Jurkat, Clone E6-1 (cell line): Measurements from ENCODE around the gene CARD9.
"Not testable (repeated sequence)": the region's sequence is repeated elsewhere in the genome, so short reads cannot be mapped to it uniquely, and the experiment has no call there.

ENCODE experiments used
- DNase-seq: peaks from one replicate; pipeline ENCODE4 v3.0.0-alpha.2; 2011; ENCODE audit warnings: low read depth, low spot score
- H3K4me3 ChIP-seq: 2 replicates; pipeline ENCODE4 v1.5.1; 2011; ENCODE audit warnings: mild to moderate bottlenecking, low read length, control low read depth, moderate library complexity

CARD9 gene

GRCh38 chr9:136331556-136332481 lies 41.6 kb downstream of the CARD9 start:
- no peak overlapping the region for H3K4me3 ChIP-seq
- DNase-seq = no peak

- DNase-seq = no peak
- no peak overlapping the region for H3K4me3 ChIP-seq
Observed at GRCh38 chr9:136331030-136331429, 42.4 kb downstream of the CARD9 start.

DNA sequence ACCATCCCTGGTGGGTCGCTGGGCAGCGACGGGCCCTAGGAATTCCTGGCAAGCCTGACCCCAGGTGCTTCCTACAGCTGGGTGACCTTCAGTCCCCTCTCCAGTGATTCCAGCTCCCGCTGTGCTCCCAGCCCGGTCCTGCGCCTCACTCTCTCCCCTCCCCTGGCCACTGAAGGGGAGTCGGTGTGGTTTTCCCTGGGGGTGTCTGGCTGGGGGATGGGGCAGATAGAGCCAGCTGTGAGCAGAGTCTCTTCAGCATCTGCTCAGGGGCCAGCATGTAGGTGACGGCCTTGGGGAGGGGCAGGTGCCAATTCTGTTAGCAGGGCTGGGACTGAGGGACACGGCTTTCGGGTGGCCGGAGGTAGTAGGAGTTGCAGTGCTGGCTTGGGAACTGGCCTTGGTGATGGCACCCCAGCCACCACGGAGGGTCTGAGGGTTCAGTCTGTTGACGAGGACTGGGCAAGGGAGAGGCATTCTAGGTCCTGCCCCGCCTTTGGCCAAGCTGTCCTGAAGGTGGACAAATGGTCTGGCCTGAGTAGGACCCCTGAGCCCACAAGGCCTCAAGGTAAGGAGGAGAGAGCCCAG lies 43.0 kb downstream of the CARD9 start:
- no peak overlapping the region for H3K4me3 ChIP-seq
- DNase-seq = no peak

- DNase-seq = no peak
- no peak overlapping the region for H3K4me3 ChIP-seq
Observed at GRCh38 chr9:136329636-136330405, 43.6 kb downstream of the CARD9 start.

GRCh38 chr9:136329211-136329627 lies 44.2 kb downstream of the CARD9 start:
- H3K4me3 ChIP-seq = no peak overlapping the region
- no peak for DNase-seq

GRCh38 chr9:136328622-136329041 lies 44.8 kb downstream of the CARD9 start:
- H3K4me3 ChIP-seq = no peak overlapping the region; the same call in 1 of the 2 replicates
- DNase-seq = no peak

DNA sequence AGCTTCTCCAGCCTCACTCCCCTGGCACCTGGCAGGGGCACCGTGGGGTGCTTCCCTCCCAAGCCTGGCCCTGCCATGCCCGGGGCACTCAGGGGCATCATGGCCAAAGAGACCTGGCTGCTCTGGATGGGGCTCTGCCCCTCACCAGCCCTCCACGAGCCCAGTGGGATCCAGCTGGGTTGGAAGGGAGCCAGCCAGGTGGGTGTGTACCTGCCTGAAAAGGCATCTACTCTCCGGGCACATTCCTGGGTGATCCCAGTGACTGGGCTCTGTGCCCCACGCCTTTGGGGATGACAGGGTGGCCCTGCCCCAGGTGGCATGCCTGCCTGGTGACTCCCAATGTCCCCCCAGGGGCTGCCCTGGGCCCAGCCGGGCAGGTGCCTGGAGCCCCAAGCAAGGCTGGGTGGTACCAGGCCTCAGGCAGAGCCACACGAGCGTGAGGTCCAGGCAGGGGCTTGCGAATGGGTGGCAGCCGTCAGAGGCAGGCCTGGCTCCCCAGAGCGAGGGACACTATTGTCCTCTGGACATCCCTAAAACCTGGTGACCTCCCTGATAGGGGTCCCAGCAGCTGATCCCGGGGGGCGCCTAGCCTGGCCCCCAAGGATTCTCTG lies 45.4 kb downstream of the CARD9 start:
- H3K4me3 ChIP-seq = peak overlapping the region; percentile 60
- DNase-seq = no peak

DNA sequence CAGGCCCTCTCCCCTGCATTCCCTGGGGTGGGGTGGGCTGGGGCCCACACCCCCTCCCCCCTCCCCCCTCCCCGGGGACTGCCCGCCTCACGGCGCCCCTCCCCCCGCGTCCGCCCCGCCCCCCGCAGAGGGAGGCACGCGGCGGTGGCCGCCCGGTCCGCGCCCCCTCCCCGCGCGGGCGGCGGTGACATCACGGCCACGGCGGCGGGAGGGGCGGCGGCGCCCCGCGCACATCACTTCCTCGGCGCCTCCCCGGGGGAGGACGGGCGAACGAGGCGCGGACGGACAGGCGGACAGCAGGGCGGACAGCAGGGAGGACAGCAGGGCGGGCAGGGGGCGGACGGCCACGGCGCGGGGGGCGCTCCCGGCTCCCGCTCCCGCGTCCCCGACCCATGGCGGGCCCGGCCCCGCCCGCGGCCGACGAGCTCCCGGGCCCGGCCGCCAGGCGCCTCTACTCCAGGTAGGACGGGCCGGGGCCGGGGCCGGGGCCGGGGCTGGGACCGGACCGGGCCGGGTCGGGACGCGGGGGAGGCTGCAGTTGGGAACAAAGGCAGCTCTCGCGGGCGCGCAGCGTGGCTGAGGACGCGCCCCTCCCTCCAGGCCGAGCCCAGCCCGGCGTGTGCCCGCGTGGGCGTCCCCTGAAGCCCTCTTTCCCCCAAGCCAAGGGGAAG lies 46.0 kb downstream of the CARD9 start, which contains the start of gene GPSM1:
TSS of gene GPSM1 (plus strand) at position 236 of the 671 bp plus-strand sequence. CDS start at position 393, 157 bp downstream.
- DNase-seq = no peak
- peak within 1 kb of the TSS; percentile 60 for H3K4me3 ChIP-seq

- DNase-seq = no peak
- H3K4me3 ChIP-seq = peak overlapping the region; percentile 28
Observed at GRCh38 chr9:136326761-136327303, 46.6 kb downstream of the CARD9 start.

GRCh38 chr9:136326061-136326760 lies 47.3 kb downstream of the CARD9 start:
- no peak for DNase-seq
- no peak overlapping the region for H3K4me3 ChIP-seq

DNA sequence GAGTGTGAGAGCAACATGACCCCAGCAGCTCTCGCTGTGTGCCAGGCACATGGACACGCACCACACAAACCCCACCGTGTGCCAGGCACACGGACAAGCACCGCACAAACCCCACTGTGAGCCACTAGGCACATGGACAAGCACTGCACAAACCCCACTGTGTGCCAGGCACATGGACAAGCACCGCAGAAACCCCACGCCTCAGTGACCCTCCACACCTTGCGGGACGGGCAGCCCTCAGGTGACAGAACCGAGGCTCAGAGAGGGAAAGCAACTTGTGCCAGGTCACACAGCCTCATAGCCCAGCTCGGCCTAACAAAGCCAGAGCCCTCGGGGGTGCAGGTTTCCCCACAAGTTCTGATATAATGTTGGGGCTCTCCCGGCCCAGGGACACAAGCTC lies 48.1 kb downstream of the CARD9 start:
- DNase-seq = no peak
- no peak overlapping the region for H3K4me3 ChIP-seq

GRCh38 chr9:136324501-136325300 lies 48.8 kb downstream of the CARD9 start:
- DNase-seq = no peak
- no peak overlapping the region for H3K4me3 ChIP-seq

DNA sequence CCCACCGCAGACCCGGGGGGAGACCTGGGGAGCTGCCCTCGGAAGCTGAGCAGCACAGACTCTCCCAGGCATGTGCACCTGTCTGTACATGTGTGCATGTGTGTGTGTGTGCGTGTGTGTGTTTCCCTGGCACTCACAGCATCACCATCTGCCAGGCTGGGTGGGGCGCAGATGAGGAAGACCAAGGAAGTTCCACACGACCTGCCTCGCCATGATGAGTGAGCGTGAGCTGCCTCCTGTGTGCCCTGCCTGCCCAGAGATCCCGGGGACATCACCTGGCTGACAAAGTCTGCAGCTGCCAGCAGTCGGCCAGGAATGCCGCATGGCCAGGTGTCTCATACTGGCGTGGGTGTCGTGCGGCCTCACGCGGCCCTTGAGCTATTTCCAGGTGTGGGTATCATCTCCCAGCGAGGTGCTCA lies 50.1 kb downstream of the CARD9 start:
- H3K4me3 ChIP-seq = no peak overlapping the region
- no peak for DNase-seq

DNA sequence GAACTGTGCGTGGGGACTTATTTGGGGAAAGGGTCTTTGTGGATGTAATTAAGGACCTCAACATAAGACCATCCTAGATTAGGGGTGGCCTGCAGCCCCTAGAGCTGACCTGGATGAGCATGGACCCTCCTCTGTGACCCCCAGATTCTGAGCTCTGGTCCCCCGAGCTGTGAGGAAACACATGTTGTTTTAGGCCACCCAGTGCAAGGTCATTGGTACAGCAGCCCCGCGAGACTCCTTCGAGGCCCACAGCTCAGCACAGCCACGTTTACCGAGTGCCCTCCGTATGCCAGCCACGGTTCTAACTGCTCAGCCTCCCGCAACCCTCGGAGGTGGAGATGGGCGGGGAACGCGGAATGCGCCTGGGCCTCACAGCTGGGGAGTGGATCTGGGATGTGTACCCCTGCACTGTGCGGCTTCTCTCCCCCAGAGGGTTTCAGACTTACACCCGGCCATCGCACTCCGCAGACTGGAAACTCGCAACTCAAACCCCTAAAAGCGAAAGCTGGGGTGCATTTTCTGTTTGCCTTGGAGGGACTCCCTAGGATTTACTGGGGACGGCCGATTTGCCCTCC lies 50.6 kb downstream of the CARD9 start:
- no peak for DNase-seq
- H3K4me3 ChIP-seq = no peak overlapping the region

DNA sequence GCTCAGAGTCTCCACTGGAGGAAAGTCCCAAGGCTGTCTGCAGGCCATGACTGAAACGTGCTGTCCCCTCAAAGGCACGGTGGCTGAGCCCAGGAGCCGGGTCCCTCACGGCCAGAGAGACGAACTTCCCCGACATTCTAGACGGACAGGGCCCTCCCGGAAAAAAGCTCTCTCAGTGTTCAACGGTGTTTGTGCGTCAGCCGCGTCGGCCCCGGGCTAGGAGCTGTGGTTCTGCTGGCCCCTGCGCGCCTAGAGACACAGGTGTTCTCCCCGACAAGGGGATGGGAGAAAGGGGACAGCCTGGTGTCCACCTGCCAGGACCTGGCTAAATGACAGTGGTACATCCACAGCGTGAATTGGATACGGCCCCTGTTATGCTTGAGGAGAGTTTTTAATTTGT lies 51.9 kb downstream of the CARD9 start:
- H3K4me3 ChIP-seq = no peak overlapping the region
- no peak for DNase-seq

- DNase-seq, H3K4me3 ChIP-seq: not testable (repeated sequence)
Observed at GRCh38 chr9:136320972-136321371, 52.5 kb downstream of the CARD9 start.

GRCh38 chr9:136319955-136320354 lies 53.5 kb downstream of the CARD9 start:
- DNase-seq, H3K4me3 ChIP-seq: not testable (repeated sequence)
